IPS-20b (cell line): ENCODE results near the gene TMEM14C.
A peak's percentile ranks its signal among the peaks of the same experiment; 100 is the strongest.
"Not testable (repeated sequence)": the region's sequence is repeated elsewhere in the genome, so short reads cannot be mapped to it uniquely, and the experiment has no call there.

ENCODE experiments used
- H3K27ac ChIP-seq: one replicate; pipeline ENCODE4 v1.5.1; 2013; ENCODE audit warnings: low read length
- H3K27me3 ChIP-seq: 2 replicates; pipeline ENCODE4 v1.6.1; 2013; ENCODE audit warnings: mild to moderate bottlenecking, low read length, inconsistent platforms; ENCODE audit not compliant: insufficient read depth
- H3K36me3 ChIP-seq: 2 replicates; pipeline ENCODE4 v1.6.1; 2013; ENCODE audit warnings: low read depth, mild to moderate bottlenecking, inconsistent platforms, low read length, moderate library complexity; ENCODE audit not compliant: insufficient read depth
- H3K4me1 ChIP-seq: 2 replicates; pipeline ENCODE4 v1.6.1; 2013; ENCODE audit warnings: mild to moderate bottlenecking, control low read depth, inconsistent platforms, low read length, moderate library complexity; ENCODE audit not compliant: insufficient read depth
- H3K4me3 ChIP-seq: 2 replicates; pipeline ENCODE4 v1.5.1; 2013; ENCODE audit warnings: mild to moderate bottlenecking, low read length, inconsistent platforms
- H3K9ac ChIP-seq: 2 replicates; pipeline ENCODE4 v1.6.1; 2013; ENCODE audit warnings: low read depth, mild to moderate bottlenecking, inconsistent platforms, low read length, moderate library complexity
- H3K9me3 ChIP-seq: 2 replicates; pipeline ENCODE4 v1.6.1; 2013; ENCODE audit warnings: mild to moderate bottlenecking, low read depth, low read length, inconsistent platforms; ENCODE audit not compliant: insufficient read depth

TMEM14C gene

GRCh38 chr6:10723567-10723881 is 654 bp downstream of the TMEM14C start:
- Histone ChIP-seq H3K36me3 (peaks cover 26% of the 10 kb centered on the region), H3K4me1 (peaks cover 11% of the 10 kb centered on the region), H3K27me3 (no peaks in the 10 kb centered on the region), H3K4me3 (peak overlapping the region; percentile 98), H3K9ac (peak overlapping the region; percentile 100), H3K9me3 (no peaks in the 10 kb centered on the region; the same call in 1 of the 2 replicates), H3K27ac (peak overlapping the region; percentile 73)

- H3K27ac ChIP-seq: no peak overlapping the region
- peaks cover 41% of the 10 kb centered on the region for H3K36me3 ChIP-seq
- H3K4me1 ChIP-seq: peaks cover 11% of the 10 kb centered on the region
- no peak overlapping the region for H3K4me3 ChIP-seq
- no peaks in the 10 kb centered on the region for H3K27me3 ChIP-seq
- 0 out of 2 replicates have a peak overlapping the region, but pooled peaks have one; percentile 34 for H3K9ac ChIP-seq
- no peaks in the 10 kb centered on the region for H3K9me3 ChIP-seq
Measured at GRCh38 chr6:10725044-10725443, 2.2 kb downstream of the TMEM14C start.

GRCh38 chr6:10725716-10726115 is 2.8 kb downstream of the TMEM14C start:
- Histone ChIP-seq H3K9ac (no peak overlapping the region; the same call in 1 of the 2 replicates), H3K4me3 (no peak overlapping the region)

GRCh38 chr6:10730254-10730653 is 7.4 kb downstream of the TMEM14C start:
- Histone ChIP-seq H3K4me3 (no peak overlapping the region), H3K27me3 (no peaks in the 10 kb centered on the region), H3K36me3 (peaks cover 73% of the 10 kb centered on the region), H3K4me1 (no peaks in the 10 kb centered on the region), H3K9me3 (no peaks in the 10 kb centered on the region), H3K27ac (no peak overlapping the region), H3K9ac (no peak overlapping the region)

More at GRCh38 chr6:10725716-10726115, 2.8 kb downstream of the TMEM14C start:
- H3K36me3 ChIP-seq: peaks cover 48% of the 10 kb centered on the region
- no peak overlapping the region for H3K27ac ChIP-seq
- no peaks in the 10 kb centered on the region for H3K27me3 ChIP-seq
- peaks cover 11% of the 10 kb centered on the region for H3K4me1 ChIP-seq
- no peaks in the 10 kb centered on the region for H3K9me3 ChIP-seq

- no peaks in the 10 kb centered on the region for H3K27me3 ChIP-seq
- H3K27ac ChIP-seq: no peak overlapping the region
- H3K4me3 ChIP-seq: no peak overlapping the region
- peaks cover 50% of the 10 kb centered on the region for H3K36me3 ChIP-seq
- no peak overlapping the region for H3K9ac ChIP-seq
- H3K4me1 ChIP-seq: no peaks in the 10 kb centered on the region
- H3K9me3 ChIP-seq: no peaks in the 10 kb centered on the region
Measured at GRCh38 chr6:10733151-10733715, 10.4 kb downstream of the TMEM14C start.

- Histone ChIP-seq H3K4me1 (no peaks in the 10 kb centered on the region), H3K9me3 (no peaks in the 10 kb centered on the region), H3K36me3 (peaks cover 43% of the 10 kb centered on the region), H3K27ac (no peak overlapping the region), H3K27me3 (no peaks in the 10 kb centered on the region), H3K4me3 (no peak overlapping the region), H3K9ac (no peak overlapping the region)
Measured at GRCh38 chr6:10733863-10734262, 11.0 kb downstream of the TMEM14C start.

GRCh38 chr6:10736731-10737130 is 13.9 kb downstream of the TMEM14C start:
- H3K9ac ChIP-seq: no peak overlapping the region
- H3K4me1 ChIP-seq: no peaks in the 10 kb centered on the region
- peaks cover 18% of the 10 kb centered on the region for H3K36me3 ChIP-seq
- no peak overlapping the region for H3K4me3 ChIP-seq
- no peaks in the 10 kb centered on the region for H3K9me3 ChIP-seq
- H3K27ac ChIP-seq: no peak overlapping the region
- no peaks in the 10 kb centered on the region for H3K27me3 ChIP-seq

- no peaks in the 10 kb centered on the region for H3K9me3 ChIP-seq
- 0 out of 2 replicates have a peak, but pooled peaks cover 2% of the 10 kb centered on the region for H3K4me1 ChIP-seq
- no peak overlapping the region for H3K9ac ChIP-seq
- no peaks in the 10 kb centered on the region for H3K27me3 ChIP-seq
- H3K4me3 ChIP-seq: no peak overlapping the region
- no peaks in the 10 kb centered on the region for H3K36me3 ChIP-seq
- H3K27ac ChIP-seq: no peak overlapping the region
Measured at GRCh38 chr6:10740061-10740460, 17.2 kb downstream of the TMEM14C start.

- H3K9ac ChIP-seq, H3K9me3 ChIP-seq, H3K27me3 ChIP-seq, H3K27ac ChIP-seq, H3K4me1 ChIP-seq, H3K4me3 ChIP-seq, H3K36me3 ChIP-seq: not testable (repeated sequence)
Measured at GRCh38 chr6:10741643-10742042, 18.8 kb downstream of the TMEM14C start.

GRCh38 chr6:10742251-10742650 is 19.4 kb downstream of the TMEM14C start:
- no peaks in the 10 kb centered on the region for H3K9me3 ChIP-seq
- no peak overlapping the region for H3K27ac ChIP-seq
- H3K4me1 ChIP-seq: peaks cover 11% of the 10 kb centered on the region; the same call in 1 of the 2 replicates
- H3K4me3 ChIP-seq: no peak overlapping the region
- no peak overlapping the region for H3K9ac ChIP-seq
- no peaks in the 10 kb centered on the region for H3K36me3 ChIP-seq
- no peaks in the 10 kb centered on the region for H3K27me3 ChIP-seq

GRCh38 chr6:10743515-10743914 is 20.6 kb downstream of the TMEM14C start:
- H3K4me3 ChIP-seq: no peak overlapping the region
- H3K9me3 ChIP-seq: no peaks in the 10 kb centered on the region
- no peaks in the 10 kb centered on the region for H3K27me3 ChIP-seq
- no peak overlapping the region for H3K27ac ChIP-seq
- H3K36me3 ChIP-seq: no peaks in the 10 kb centered on the region
- H3K4me1 ChIP-seq: peaks cover 12% of the 10 kb centered on the region; the same call in 1 of the 2 replicates
- H3K9ac ChIP-seq: no peak overlapping the region

GRCh38 chr6:10745116-10745515 is 22.2 kb downstream of the TMEM14C start:
- Histone ChIP-seq H3K4me1 (peaks cover 16% of the 10 kb centered on the region), H3K9me3 (no peaks in the 10 kb centered on the region), H3K27ac (no peak overlapping the region), H3K4me3 (no peak overlapping the region), H3K9ac (no peak overlapping the region), H3K27me3 (no peaks in the 10 kb centered on the region), H3K36me3 (peaks cover 14% of the 10 kb centered on the region)
